Activated gamma-delta T cell treated with anti-CD3 and anti-CD28 coated beads, Interleukin-2, amount 50 U/mL, for 16 hours (primary cell): Measurements from ENCODE around the gene ANKRD2.
"Not testable (repeated sequence)": the region's sequence is repeated elsewhere in the genome, so short reads cannot be mapped to it uniquely, and the experiment has no call there.

Source experiments
- DNase-seq: peaks from one replicate; pipeline ENCODE4 v3.0.0-alpha.2; 2020; ENCODE audit warnings: low read depth

Gene ANKRD2

DNA sequence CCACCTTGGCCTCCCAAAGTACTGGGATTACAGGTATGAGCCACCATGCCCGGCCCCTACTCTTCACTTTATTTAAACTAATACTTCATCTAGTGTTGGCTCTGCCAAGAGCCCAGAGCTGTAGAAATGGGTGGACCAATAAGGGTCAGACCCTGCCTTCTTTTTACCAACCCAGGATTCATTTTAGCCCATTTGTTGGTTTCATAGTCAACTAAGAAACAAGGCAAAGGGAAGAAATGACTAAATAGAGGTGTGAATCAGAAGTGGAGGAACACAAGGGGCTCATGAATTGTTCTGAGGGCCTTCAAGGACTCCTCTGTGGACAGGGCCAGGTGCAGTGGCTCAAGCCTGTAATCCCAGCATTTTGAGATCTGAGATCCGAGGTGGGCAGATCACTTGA is 1.1 kb downstream of the ANKRD2 start:
- DNase-seq: no peak

DNA sequence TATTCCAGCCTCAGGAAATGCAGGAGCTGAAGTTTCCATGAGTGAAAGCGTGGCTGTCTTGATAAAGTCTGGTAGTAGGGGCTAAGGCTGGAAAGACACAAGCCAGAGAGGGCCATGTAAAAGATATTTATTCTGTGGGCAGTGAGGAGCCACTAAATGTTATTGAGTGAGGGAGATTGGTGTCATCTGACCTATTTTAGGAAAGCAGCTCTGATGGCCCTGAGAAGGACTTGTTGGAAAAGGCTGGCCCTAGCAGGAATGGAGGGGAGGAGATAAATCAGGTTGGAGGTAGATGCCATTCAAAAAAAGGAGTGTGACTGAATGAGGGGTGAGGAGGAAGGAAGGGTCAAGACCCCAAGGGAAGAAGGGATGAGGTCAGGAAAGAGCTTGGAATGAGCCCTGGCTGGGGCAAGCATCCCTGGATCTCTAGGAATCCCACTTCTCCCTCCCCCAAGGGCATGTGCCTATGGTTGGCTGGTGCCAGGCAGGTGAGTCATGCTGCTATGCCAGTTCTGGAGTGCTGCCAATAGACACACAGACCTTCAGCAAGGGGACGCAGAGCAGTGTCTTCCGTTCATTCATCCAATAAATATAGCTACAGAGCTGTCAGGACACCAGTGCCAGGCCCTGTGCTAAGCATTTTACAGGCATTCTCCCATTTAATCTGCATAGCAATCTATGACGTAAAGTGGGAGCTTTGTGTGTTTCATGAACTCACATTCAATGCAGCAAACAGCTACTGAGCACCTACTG is 2.0 kb downstream of the ANKRD2 start:
- DNase-seq: no peak

DNA sequence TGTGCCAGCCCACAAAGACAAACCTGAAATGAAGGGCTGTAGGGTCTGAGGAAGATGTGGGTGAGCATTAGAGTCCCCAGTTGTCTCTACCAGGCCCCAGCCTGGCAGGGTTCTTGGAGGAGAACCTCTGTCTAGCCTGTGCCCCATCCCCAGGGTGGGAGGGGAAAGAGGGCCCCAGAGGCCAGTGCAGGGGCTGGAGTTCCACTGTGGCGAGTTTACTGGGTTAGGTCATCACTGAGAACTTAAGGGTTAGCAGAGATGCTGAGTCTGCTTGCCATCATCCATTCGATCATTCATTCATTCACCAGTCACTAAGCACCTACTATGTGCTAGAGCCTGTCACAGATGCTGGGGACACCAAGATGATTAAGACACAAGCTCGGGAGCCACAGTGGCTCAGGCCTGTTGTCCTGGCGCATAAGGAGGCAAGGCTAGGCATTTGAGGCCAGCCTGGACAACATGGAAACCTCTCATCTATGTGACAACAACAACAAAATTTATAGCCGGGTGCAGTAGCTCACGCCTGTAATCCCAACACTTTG is 2.6 kb downstream of the ANKRD2 start:
- DNase-seq: no peak

DNA sequence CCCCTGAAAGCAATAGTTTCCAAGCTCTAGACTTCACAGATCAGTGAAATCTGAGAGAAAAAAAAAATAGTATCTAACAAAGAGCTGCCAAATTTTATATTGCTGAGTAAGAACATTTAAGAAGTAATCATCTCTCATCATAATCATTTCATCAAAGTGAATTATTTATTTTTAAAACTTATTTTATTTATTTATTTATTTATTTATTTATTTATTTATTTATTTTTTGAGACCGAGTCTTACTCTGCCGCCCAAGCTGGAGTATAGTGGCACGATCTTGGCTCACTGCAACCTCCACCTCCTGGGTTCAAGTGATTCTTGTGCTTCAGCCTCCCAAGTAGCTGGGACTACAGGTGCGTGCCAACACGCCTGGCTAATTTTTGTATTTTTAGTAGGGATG is 3.9 kb downstream of the ANKRD2 start:
- not testable (repeated sequence) for DNase-seq

DNA sequence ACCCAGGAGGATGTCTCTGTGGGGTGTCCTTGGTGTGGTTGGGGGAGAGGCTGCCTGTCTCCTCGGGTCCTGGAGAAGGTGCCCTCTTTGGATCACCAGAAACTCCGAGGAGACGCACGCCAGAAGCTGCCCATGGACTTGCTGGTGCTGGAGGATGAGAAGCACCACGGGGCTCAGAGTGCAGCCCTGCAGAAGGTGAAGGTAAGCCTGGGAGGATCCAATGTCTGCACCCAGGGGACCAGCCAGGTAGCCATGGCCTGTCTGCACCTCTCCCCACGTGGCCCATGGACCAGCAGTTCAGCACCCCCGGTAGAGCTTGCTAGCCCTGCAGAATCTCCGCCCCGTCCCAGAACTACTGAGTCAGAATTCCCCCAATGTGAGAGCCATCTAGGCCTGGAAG is 5.1 kb downstream of the ANKRD2 start:
- no peak for DNase-seq

GRCh38 chr10:97578171-97578844 is 5.7 kb downstream of the ANKRD2 start:
- DNase-seq: no peak

GRCh38 chr10:97580421-97581367 is 8.1 kb downstream of the ANKRD2 start:
- DNase-seq: no peak

- no peak for DNase-seq
These were observed 9.6 kb downstream of the ANKRD2 start for GRCh38 chr10:97582169-97582568.

- no peak for DNase-seq
These were observed 10.9 kb downstream of the ANKRD2 start for GRCh38 chr10:97583476-97583875.

DNA sequence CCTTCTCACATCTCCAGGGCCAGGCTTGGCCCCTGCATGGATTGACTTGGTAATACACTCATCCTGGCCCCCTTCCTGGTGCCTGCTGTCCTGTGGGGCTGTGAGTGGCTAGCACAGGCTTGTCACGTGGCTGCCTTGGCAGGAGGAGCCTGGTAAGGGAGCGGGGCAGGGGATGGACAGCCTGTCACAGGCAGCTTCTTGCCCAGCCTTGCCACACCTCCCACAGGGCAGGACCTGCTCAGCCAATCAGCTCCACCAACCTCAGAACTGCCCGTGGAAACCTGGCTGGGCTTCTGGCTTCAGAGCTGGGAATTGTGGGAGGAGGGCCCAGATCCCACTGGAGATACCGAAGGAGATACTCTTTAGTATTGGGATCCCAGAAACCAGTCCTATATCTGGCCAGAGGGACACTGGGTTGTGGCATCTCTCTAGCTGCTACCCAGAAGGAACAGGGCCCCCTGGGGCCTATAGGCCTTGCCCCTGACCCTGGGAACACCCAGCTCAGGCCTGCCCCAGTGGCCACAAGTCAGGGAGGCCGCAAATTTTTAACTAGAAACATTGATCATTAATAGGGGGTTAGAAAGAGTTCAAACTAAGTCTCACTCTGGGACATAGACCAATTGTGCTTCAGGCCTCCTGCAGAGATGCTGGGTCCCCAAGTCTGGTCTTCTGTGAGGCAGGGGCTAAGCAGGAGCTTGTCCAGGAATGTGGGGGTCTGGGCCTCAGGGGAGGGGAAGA is 11.7 kb downstream of the ANKRD2 start, which contains the start of gene HOGA1:
TSS of gene HOGA1 (plus strand) at position 330 of the 738 bp plus-strand sequence. CDS start at position 645, 315 bp downstream.
- DNase-seq: no peak

DNA sequence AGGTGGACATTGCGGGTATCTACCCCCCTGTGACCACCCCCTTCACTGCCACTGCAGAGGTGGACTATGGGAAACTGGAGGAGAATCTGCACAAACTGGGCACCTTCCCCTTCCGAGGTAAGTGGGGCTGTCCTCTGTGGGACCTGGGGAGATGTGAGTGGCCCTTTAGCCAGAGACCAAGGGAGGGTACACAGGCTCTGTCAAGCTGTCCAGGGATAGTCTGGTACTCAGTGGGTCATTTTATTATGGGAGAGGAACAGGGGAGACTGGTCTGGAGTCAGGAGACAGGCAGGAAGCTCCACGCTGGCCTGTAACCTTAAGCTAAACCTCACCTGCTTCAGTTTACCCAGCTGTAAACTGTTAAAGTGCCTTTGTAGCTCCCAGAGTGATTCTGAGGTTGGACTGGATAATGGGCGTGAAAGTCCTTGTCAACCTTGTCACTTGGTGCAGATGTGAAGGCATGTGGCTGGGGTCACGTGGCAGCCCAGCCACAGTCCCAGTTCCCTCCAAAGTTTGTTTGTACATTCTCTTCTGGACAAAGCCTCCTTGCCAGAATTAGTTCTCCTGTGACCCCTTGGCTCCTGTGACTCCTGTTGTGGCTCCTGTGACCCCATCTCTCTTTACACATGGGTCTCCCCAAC is 12.3 kb downstream of the ANKRD2 start:
- DNase-seq: no peak

- no peak for DNase-seq
These were observed 12.8 kb downstream of the ANKRD2 start for GRCh38 chr10:97585439-97585811.

DNA sequence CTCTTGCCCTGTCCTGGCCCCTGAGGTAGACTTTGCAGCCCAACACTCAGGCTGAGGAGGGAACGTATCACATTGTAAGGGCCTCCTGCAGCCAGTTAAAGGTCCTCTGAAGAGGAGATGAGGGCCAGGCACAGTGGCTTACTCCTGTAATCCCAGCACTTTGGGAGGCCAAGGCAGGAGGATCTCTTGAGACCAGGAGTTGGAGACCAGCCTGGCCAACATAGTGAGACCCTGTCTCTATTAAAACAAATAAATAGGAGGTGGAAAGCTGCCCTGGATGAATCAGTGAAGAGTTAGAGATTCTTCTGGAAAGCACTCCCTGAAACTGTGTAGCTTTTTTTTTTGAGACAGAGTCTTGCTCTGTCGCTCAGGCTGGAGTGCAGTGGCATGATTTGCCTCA is 14.6 kb downstream of the ANKRD2 start:
- DNase-seq: no peak

DNA sequence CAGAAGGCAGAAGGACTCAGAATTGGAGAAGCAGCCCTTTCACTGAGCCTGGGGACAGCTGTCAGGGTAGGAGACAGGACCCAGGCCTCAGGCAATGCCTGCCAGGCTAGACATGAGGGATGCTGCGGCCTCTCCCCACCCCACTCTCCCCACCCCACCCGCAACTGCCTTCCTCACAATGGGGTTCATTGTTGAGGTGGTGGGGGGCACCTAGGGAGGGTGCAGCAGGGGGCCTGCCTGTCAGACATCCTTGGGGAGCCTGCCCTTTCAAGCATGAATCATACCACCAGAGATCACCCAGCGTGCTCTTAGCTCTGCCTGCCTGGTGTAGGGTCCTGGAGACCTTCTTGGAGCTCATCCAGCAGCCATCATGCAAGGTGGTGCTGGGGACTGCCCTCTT is 16.9 kb downstream of the ANKRD2 start, which contains the start of gene C10orf62:
TSS of gene C10orf62 (plus strand) at position 243 of the 400 bp plus-strand sequence. CDS start 177 bp downstream, outside the sequence.
- DNase-seq: no peak

- no peak for DNase-seq
These were observed 17.6 kb downstream of the ANKRD2 start for GRCh38 chr10:97590082-97590747.

DNA sequence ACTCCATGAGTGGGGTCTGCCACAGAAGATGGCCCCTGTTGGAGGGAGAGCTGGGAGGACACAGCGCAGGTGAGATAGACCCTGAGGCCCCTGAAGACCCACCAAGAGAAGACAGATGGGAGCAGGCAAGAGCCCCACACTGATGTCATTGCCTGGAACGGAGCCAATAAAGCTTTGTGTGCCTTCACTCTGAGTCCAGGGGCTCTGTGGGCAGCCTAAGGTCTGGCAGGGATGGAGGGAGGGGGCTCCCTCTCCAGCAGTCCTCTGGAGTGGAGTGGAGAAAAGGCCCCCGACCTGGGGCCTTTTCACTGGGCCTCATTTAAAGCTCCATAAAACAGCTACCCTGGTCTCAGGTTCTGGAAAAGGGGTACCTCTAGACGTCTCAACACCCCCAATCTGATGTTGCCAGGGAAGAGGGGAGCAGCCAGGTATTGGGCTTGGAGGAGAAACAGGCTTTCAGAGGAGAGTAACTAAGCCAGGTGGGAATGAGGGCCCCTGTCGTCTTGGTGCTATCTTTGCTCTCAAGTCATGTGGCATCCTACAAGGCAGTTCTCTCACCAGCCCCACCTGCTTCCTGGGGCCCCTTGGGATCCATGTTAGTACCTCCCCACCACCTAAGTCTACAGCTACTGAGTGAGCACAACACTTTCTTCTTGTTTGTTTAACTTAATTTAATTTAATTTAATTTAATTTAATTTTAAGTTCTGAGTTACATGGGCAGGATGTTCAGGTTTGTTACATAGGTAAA is 18.3 kb downstream of the ANKRD2 start:
- DNase-seq: no peak

DNA sequence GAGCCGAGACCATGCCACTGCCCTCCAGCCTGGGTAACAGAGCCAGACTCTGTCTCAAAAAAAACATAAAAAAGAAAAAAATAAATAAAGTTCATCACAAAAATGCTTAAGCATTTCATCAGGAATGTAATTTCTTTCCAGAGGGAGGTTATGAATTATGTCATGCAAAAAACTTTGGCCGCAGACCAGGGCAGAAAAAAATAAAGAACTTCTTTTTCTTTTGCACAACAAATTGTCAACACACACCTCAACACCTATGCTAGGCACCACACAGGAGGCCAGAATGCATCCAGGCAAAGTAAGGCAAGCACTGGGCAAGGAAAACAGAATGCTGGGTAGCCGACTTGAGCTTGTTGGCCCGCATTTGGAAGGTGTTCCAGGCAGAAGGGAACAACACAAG is 20.8 kb downstream of the ANKRD2 start:
- no peak for DNase-seq

DNA sequence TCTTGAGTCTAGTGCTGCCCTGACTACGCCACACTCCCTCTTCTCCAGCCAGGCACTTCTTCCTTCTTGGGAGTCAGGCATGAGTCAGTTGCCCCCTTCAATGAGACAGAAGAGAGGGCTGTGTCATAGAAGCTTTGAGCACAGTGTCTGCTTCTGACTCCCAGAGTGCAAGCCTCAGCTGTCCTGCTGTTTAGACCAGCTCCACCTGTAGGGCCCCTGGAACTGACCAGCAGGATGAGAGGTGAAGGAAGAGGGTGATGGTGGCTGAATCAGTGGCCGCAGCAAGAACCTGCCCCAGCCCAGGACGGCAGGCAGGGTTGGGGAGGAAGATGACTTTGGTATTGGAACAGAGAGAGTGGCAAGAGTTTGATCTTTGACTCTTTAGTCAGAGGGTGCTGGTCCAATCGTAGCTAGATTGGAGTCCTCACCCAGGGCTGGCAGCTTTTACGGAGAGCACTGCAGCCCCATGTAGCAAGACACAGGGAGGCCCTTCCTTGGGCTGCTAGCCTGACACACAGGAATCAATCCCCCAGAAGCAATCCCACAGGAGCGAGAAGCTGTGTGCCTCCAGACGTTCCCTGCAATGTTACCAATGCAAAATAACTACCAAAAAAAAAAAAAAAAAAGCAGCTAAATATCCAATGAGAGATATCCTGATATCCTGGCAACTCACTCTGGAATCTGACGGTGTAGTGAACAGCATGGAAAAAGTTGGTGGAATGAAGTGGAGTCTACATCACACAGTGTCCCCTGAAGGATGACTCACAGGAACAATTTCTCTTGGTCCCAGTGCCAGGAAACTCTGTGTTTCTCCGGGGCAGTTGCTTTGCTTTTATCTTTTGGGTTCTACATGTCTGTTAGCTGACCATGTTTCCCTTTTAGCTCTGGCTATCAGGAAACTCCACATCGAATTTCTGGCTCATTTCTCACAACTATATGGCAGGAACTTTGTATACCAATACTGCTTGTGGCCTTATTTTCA is 23.8 kb downstream of the ANKRD2 start:
- no peak for DNase-seq
